Spleen (tissue), 11 donors: Measurements from ENCODE around the gene RHOT2. TPM values are rescaled to one million over a fixed set of nuclear protein-coding genes. Genes with fewer than 3 reads are reported as not detected.
A peak's percentile ranks its signal among the peaks of the same experiment; 100 is the strongest.

Experiments
- DNase-seq: peaks from one replicate; pipeline ENCODE4 v3.0.0-alpha.2; 2020
- H3K27ac ChIP-seq, 8 donors: fragments of 200-600 bp; sonication (generic) in 7 of 8; 1 replicate in 4 of 8; 2 replicates in 4 of 8; pipeline versions ENCODE4 v1.5.0 to v1.8.0; 2016 to 2021; ENCODE audit warnings: inconsistent platforms in 4 of 8, mild to moderate bottlenecking in 4 of 8, moderate library complexity in 1 of 8
- H3K27me3 ChIP-seq, 7 donors: fragments of 200-600 bp; sonication (generic) in 6 of 7; replicated peaks in 1 of 7; 1 replicate in 4 of 7; 2 replicates in 3 of 7; pipeline versions ENCODE4 v1.5.0 to v1.8.0; 2016 to 2021; ENCODE audit warnings: inconsistent platforms in 3 of 7, mild to moderate bottlenecking in 1 of 7
- H3K36me3 ChIP-seq, 6 donors: fragments of 200-600 bp; sonication (generic) in 5 of 6; 1 replicate in 4 of 6; 2 replicates in 2 of 6; pipeline versions ENCODE4 v1.5.0 to v1.8.0; 2016 to 2021; ENCODE audit warnings: inconsistent platforms in 2 of 6
- H3K4me1 ChIP-seq, 6 donors: fragments of 200-600 bp; sonication (generic) in 5 of 6; 1 replicate in 3 of 6; 2 replicates in 3 of 6; pipeline versions ENCODE4 v1.5.0 to v1.8.0; 2016 to 2021; ENCODE audit warnings: inconsistent platforms in 3 of 6
- H3K4me3 ChIP-seq, 8 donors: fragments of 200-600 bp; sonication (generic) in 7 of 8; 1 replicate in 4 of 8; 2 replicates in 4 of 8; pipeline versions ENCODE4 v1.5.0 to v1.8.0; 2016 to 2021; ENCODE audit warnings: inconsistent platforms in 4 of 8, mild to moderate bottlenecking in 4 of 8, moderate library complexity in 2 of 8
- H3K9me3 ChIP-seq, 8 donors: fragments of 200-600 bp; sonication (generic) in 7 of 8; 1 replicate in 4 of 8; 2 replicates in 4 of 8; pipeline versions ENCODE4 v1.5.0 to v1.8.0; 2016 to 2021; ENCODE audit warnings: inconsistent platforms in 4 of 8
- POLR2A ChIP-seq, 3 donors: fragments of 450-650 bp; IDR thresholded peaks; one replicate each; pipeline ENCODE4 v1.5.1; 2017; ENCODE audit warnings: antibody characterized with exemption in 3 of 3, mild to moderate bottlenecking in 1 of 3
- POLR2AphosphoS5 ChIP-seq, 3 donors: sonication (generic); formaldehyde crosslinking; IDR thresholded peaks; one replicate each; pipeline ENCODE4 v1.5.1; 2017; ENCODE audit warnings: antibody characterized with exemption in 3 of 3
- WGBS, 5 donors: extraction: QIAGEN DNeasy Blood & Tissue Kit in 3 of 5; methylation state at CpG; one replicate each; pipeline versions ENCODE4 v1.1.5 to v1.1.7; 2013 to 2018; 5-methylcytosine and 5-hydroxymethylcytosine counted together
- intact Hi-C: fragments of 100-400 bp; cut with DNase I; formaldehyde crosslinking; loops from one replicate; pipeline ENCODE4 v1.15.0; 2023; ENCODE audit warnings: low total_unique reads
- polyA plus RNA-seq, 3 donors: library from polyadenylated mRNA; stranded (reverse); fragments of 200-250 nt; gene quantifications; one replicate each; pipeline ENCODE4 v1.2.1, GENCODE V29; 2013
- total RNA-seq, 7 donors: library from RNA; depleted of rRNA in 3 of 7; stranded (reverse); fragments of >200 nt in 3 of 7; fragmentation: NEBNext Ultra II Directional in 4 of 7; extraction: Animal tissue kit (Norgen Biotek cat#: 25700) in 4 of 7; gene quantifications; one replicate each; pipeline versions ENCODE4 v1.1.0 to v1.2.1, GENCODE V29; 2016 to 2021
- TF ChIP-seq, protein P1 (sequence below), 11 experiments: fragments of 200-600 bp in 7 of 11; fragments of 450-650 bp in 4 of 11; sonication (generic) in 4 of 11; IDR thresholded peaks in 8 of 11; conservative IDR thresholded peaks in 3 of 11; 1 replicate in 7 of 11; 2 replicates in 4 of 11; pipeline versions ENCODE4 v1.4.0 to v1.8.0; 2016 to 2021; ENCODE audit warnings: antibody characterized with exemption in 11 of 11, inconsistent platforms in 4 of 11, mild to moderate bottlenecking in 1 of 11
- donor health status: healthy with polysubstance abuse.
- donor health status: DM: no; HTN: no; CAD: no; lungs with moderate emphysema.
- donor health status: DM: no; HTN: no; CAD: no.
- donor health status: Bipolar disorder and iron deficiency.
- donor health status: healthy.
- donor health status: DM: no; HTN: no; CAD: no.
- donor health status: DM: yes; HTN: yes; CAD: no.

Gene RHOT2
- total and polyA plus RNA-seq, 10 donors = 71.3 to 309 (median 137) TPM

DNA sequence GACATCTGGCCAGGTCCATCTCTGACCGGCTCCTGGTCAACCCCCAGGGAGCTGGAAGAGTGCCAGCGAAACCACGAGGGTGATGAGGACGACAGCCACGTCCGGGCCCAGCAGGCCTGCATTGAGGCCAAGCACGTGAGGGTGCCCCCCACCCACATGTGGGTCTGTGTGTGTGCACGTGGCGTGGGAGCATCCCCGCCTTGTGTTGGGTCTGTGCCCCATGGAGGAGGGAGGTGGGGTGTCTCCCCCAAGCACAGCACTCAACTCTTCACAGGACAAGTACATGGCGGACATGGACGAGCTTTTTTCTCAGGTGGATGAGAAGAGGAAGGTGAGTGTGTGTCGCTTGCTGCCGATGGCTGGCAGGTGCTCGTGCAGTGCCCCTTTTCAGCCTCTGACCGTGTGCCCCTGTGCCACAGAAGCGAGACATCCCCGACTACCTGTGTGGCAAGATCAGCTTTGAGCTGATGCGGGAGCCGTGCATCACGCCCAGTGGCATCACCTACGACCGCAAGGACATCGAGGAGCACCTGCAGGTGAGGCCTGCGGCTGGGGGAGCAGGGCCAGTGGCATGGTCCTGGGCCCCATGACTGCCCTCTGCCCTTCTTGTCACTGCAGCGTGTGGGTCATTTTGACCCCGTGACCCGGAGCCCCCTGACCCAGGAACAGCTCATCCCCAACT is 14.0 kb downstream of the RHOT2 start:
- intact Hi-C loops = no loop called here
- no peaks in the 10 kb centered on the region for H3K9me3 ChIP-seq
- WGBS, 5 donors = 78 to 86% (median 79%) methylated on average over 15 to 28 of the region's 28 CpGs
- TF ChIP-seq, protein P1, sequence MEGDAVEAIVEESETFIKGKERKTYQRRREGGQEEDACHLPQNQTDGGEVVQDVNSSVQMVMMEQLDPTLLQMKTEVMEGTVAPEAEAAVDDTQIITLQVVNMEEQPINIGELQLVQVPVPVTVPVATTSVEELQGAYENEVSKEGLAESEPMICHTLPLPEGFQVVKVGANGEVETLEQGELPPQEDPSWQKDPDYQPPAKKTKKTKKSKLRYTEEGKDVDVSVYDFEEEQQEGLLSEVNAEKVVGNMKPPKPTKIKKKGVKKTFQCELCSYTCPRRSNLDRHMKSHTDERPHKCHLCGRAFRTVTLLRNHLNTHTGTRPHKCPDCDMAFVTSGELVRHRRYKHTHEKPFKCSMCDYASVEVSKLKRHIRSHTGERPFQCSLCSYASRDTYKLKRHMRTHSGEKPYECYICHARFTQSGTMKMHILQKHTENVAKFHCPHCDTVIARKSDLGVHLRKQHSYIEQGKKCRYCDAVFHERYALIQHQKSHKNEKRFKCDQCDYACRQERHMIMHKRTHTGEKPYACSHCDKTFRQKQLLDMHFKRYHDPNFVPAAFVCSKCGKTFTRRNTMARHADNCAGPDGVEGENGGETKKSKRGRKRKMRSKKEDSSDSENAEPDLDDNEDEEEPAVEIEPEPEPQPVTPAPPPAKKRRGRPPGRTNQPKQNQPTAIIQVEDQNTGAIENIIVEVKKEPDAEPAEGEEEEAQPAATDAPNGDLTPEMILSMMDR (IDR thresholded peaks at IDR 0.05 in 8 of 11, conservative IDR thresholded peaks at IDR 0.05 in 3 of 11) = no peak
- no peak for TF ChIP-seq POLR2A (IDR thresholded peaks at IDR 0.05)
- TF ChIP-seq POLR2AphosphoS5 (IDR thresholded peaks at IDR 0.05) = peak in 1 of 3 donors; percentile 36
- peak overlapping the region in 2 of 8 donors; percentile 95 to 97 for H3K27ac ChIP-seq
- peaks cover 0 to 13% (median 4%) of the 10 kb centered on the region in 7 donors for H3K27me3 ChIP-seq
- DNase-seq = no peak
- peaks cover 0 to 43% (median 25%) of the 10 kb centered on the region in 6 donors for H3K36me3 ChIP-seq
- H3K4me3 ChIP-seq = peak overlapping the region in 3 of 8 donors; percentile 73 to 86 (median 77)
- H3K4me1 ChIP-seq = peaks cover 30 to 84% (median 70%) of the 10 kb centered on the region in 6 donors

- peak overlapping the region in 4 of 8 donors; percentile 73 to 93 (median 83) for H3K4me3 ChIP-seq
Observed at GRCh38 chr16:682493-683395, 14.8 kb downstream of the RHOT2 start.

DNA sequence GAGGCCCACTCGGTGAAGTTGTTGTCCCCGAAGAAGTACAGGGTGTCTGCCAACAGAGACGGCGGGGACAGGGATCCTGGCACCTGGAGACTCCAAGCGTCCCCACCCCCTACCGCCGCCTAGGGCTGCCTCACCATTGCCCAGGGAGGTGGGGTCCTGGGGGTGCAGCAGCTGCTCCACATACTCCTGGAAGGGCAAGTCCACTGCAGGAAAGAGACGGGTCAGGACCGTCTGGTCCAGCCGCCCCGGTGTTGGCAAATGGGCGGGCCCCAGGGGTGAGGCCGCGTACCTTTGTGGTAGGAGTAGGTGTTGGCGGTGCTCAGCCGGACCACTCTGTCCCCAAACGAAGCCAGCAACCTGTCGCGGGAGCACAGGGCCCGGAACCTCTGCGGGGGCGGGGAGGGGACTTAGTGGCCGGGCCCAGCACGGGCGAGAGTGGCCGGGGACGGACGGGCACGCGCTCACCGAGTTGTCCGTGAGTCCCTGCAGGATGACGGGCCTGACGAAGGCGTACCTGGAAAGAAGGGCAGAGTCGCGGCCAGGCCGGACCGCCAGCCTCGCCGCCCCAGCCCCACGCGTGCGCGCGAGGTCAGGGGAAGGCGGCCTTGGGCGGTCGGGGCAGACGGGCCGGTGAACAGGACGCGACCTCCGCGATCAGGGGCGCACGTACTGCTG is 15.6 kb downstream of the RHOT2 start:
- Histone ChIP-seq H3K9me3 (no peaks in the 10 kb centered on the region), H3K4me3 (peak overlapping the region; percentile 56 to 93 (median 74)), H3K4me1 (peaks cover 30 to 87% (median 73%) of the 10 kb centered on the region in 6 donors), H3K36me3 (peaks cover 0 to 56% (median 32%) of the 10 kb centered on the region in 6 donors), H3K27ac (peak overlapping the region; percentile 71 to 93 (median 86)), H3K27me3 (no peaks in the 10 kb centered on the region)
- 24 to 41% (median 26%) methylated on average over 18 to 57 of the region's 57 CpGs for WGBS, 5 donors
- intact Hi-C loops = no loop called here
- peak in 1 of 3 donors; percentile 31 for TF ChIP-seq POLR2AphosphoS5 (IDR thresholded peaks at IDR 0.05)
- TF ChIP-seq, protein P1 (IDR thresholded peaks at IDR 0.05 in 8 of 11, conservative IDR thresholded peaks at IDR 0.05 in 3 of 11) = no peak
- DNase-seq = no peak

More at GRCh38 chr16:682493-683395, 14.8 kb downstream of the RHOT2 start:
- peak overlapping the region in 1 of 8 donors; percentile 90 for H3K27ac ChIP-seq
- TF ChIP-seq POLR2A (IDR thresholded peaks at IDR 0.05) (no peak), POLR2AphosphoS5 (IDR thresholded peaks at IDR 0.05) (peak in 1 of 3 donors; percentile 17)
- intact Hi-C loops = no loop called here
- peaks cover 30 to 81% (median 68%) of the 10 kb centered on the region in 6 donors for H3K4me1 ChIP-seq
- 83 to 93% (median 89%) methylated on average over 35 to 36 of the region's 36 CpGs for WGBS, 5 donors
- no peak for DNase-seq
- peaks cover 0 to 4% (median 0%) of the 10 kb centered on the region in 7 donors for H3K27me3 ChIP-seq
- peaks cover 0 to 51% (median 32%) of the 10 kb centered on the region in 6 donors for H3K36me3 ChIP-seq
- H3K9me3 ChIP-seq = no peaks in the 10 kb centered on the region

DNA sequence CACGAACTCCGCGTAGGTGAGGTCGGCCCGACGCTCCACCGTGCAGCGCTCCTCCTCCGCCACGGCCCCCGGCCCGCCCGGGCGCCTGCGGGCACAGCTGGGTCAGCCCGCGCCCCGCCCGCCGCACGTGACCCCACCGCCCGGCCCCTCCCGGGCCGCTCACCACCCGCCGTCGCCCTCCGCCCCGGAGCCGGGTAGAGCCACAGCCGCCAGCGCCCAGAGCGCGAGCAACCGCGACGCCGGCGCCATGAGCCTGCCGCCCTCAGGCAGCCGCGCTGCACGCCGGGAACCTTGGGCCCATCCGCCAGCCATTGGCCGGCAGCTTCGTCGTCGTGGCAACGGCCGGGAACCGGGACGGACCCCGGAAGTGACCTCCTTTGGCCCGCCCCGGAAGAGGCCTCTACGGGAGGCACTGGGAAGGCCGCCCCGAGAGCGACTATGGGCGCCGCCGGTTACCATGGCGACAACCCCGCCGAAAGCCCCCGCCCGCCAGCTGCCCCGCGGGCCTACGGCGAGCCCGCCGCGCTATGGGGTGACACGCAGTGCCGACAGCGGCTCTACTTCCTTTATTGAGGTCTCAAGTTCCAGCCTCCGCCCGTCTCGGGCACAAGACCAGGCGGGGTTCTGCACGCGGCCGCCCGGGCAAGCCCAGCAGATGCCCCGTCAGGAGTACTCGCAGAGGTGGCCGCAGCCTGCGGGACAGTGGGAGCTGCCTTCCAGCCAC is 16.3 kb downstream of the RHOT2 start, which contains the start of gene JMJD8:
Gene JMJD8 (minus strand): TSS at position 264 of the 724 bp plus-strand sequence. CDS start 15 bp downstream, at position 249.
- Histone ChIP-seq H3K36me3 (peaks cover 0 to 56% (median 32%) of the 10 kb centered on the region in 6 donors), H3K4me3 (peak within 1 kb of the TSS; percentile 56 to 93 (median 74)), H3K27ac (peak within 1 kb of the TSS; percentile 71 to 93 (median 86)), H3K27me3 (no peaks in the 10 kb centered on the region), H3K4me1 (peaks cover 34 to 87% (median 75%) of the 10 kb centered on the region in 6 donors), H3K9me3 (no peaks in the 10 kb centered on the region)
- TF ChIP-seq POLR2A (IDR thresholded peaks at IDR 0.05) (peak in 2 of 3 donors; percentile 5 to 67), POLR2AphosphoS5 (IDR thresholded peaks at IDR 0.05) (peak; percentile 91 to 95 (median 91))
- TF ChIP-seq, protein P1 (IDR thresholded peaks at IDR 0.05 in 8 of 11, conservative IDR thresholded peaks at IDR 0.05 in 3 of 11) = peak in 1 of 11 experiments; percentile 28
- DNase-seq = peak; percentile 100
- 2 to 4% (median 3%) methylated on average over 28 to 91 of the region's 91 CpGs for WGBS, 5 donors
- intact Hi-C loops = no loop called here
